Spleen (tissue), 7 donors: ENCODE measurements around the gene GRAMD1A.

Source experiments
- CTCF ChIP-seq, 11 experiments: fragments of 200-600 bp in 7 of 11; fragments of 450-650 bp in 4 of 11; sonication (generic) in 4 of 11; IDR thresholded peaks in 8 of 11; conservative IDR thresholded peaks in 3 of 11; 1 replicate in 7 of 11; 2 replicates in 4 of 11; pipeline versions ENCODE4 v1.4.0 to v1.8.0; 2016 to 2021; ENCODE audit warnings: antibody characterized with exemption in 11 of 11, inconsistent platforms in 4 of 11, mild to moderate bottlenecking in 1 of 11
- POLR2A ChIP-seq, 3 donors: fragments of 450-650 bp; IDR thresholded peaks; one replicate each; pipeline ENCODE4 v1.5.1; 2017; ENCODE audit warnings: antibody characterized with exemption in 3 of 3, mild to moderate bottlenecking in 1 of 3
- POLR2AphosphoS5 ChIP-seq, 3 donors: sonication (generic); formaldehyde crosslinking; IDR thresholded peaks; one replicate each; pipeline ENCODE4 v1.5.1; 2017; ENCODE audit warnings: antibody characterized with exemption in 3 of 3
- donor health status: DM: no; HTN: no; CAD: no; lungs with moderate emphysema.
- donor health status: DM: no; HTN: no; CAD: no.
- donor health status: DM: no; HTN: no; CAD: no.

- TF ChIP-seq CTCF (IDR thresholded peaks at IDR 0.05 in 8 of 11, conservative IDR thresholded peaks at IDR 0.05 in 3 of 11) (no peak), POLR2A (IDR thresholded peaks at IDR 0.05) (no peak), POLR2AphosphoS5 (IDR thresholded peaks at IDR 0.05) (no peak)
These were observed 37.2 kb upstream of the GRAMD1A start for GRCh38 chr19:34962687-34963572.
